Astrocyte (in vitro differentiated cells and primary cell): ENCODE measurements around the gene GRHL1. TPM values are rescaled to one million over a fixed set of nuclear protein-coding genes. Genes with fewer than 3 reads are reported as not detected.
A peak's percentile ranks its signal among the peaks of the same experiment; 100 is the strongest.
"Not testable (repeated sequence)": the region's sequence is repeated elsewhere in the genome, so short reads cannot be mapped to it uniquely, and the experiment has no call there.

ENCODE experiments used
- DNase-seq: peaks from one replicate; pipeline ENCODE4 v3.0.0-alpha.2; 2010; ENCODE audit warnings: low read depth
- FAIRE-seq: peaks from 2 replicates; lab custom pipeline; 2011; peaks lifted over from hg19 to GRCh38; lab: Jason Lieb, UNC
- H2AFZ ChIP-seq: 2 replicates; pipeline ENCODE4 v1.6.0; 2012; ENCODE audit warnings: low read depth, low read length, inconsistent platforms
- H3K27ac ChIP-seq: 2 replicates; pipeline ENCODE4 v1.5.1; 2011; ENCODE audit warnings: low read depth, low read length, inconsistent platforms
- H3K27me3 ChIP-seq: 2 replicates; pipeline ENCODE4 v1.6.0; 2011; ENCODE audit warnings: low read length, inconsistent platforms; ENCODE audit not compliant: insufficient read depth
- H3K36me3 ChIP-seq: 2 replicates; pipeline ENCODE4 v1.5.1; 2011; ENCODE audit warnings: low read length, inconsistent platforms; ENCODE audit not compliant: insufficient read depth
- H3K4me1 ChIP-seq: 2 replicates; pipeline ENCODE4 v1.5.1; 2011; ENCODE audit warnings: low read length, inconsistent platforms; ENCODE audit not compliant: insufficient read depth
- H3K4me2 ChIP-seq: 2 replicates; pipeline ENCODE4 v1.6.0; 2012; ENCODE audit warnings: low read length, inconsistent platforms
- H3K4me3 ChIP-seq: 2 replicates; pipeline ENCODE4 v1.5.1; 2011; ENCODE audit warnings: low read depth, mild to moderate bottlenecking, low read length, inconsistent platforms; ENCODE audit not compliant: insufficient read depth
- H3K79me2 ChIP-seq: 2 replicates; pipeline ENCODE4 v1.6.0; 2012; ENCODE audit warnings: mild to moderate bottlenecking, low read length, inconsistent platforms; ENCODE audit not compliant: insufficient read depth
- H3K9ac ChIP-seq: 2 replicates; pipeline ENCODE4 v1.6.0; 2012; ENCODE audit warnings: mild to moderate bottlenecking, low read length, inconsistent platforms
- H3K9me3 ChIP-seq: 2 replicates; pipeline ENCODE4 v1.5.1; 2012; ENCODE audit warnings: low read depth, mild to moderate bottlenecking, low read length, inconsistent platforms; ENCODE audit not compliant: insufficient read depth
- H4K20me1 ChIP-seq: 2 replicates; pipeline ENCODE4 v1.6.0; 2012; ENCODE audit warnings: low read length, inconsistent platforms; ENCODE audit not compliant: insufficient read depth
- H3K27ac Mint-ChIP-seq: one replicate; pipeline ENCODE4 v1.8.0; 2021; ENCODE audit warnings: mild to moderate bottlenecking, mixed read lengths; ENCODE audit not compliant: unreplicated experiment
- H3K27me3 Mint-ChIP-seq: one replicate; pipeline ENCODE4 v1.8.0; 2021; ENCODE audit warnings: low read depth, mixed read lengths; ENCODE audit not compliant: unreplicated experiment
- H3K36me3 Mint-ChIP-seq: one replicate; pipeline ENCODE4 v1.8.0; 2021; ENCODE audit warnings: low read depth, mixed read lengths; ENCODE audit not compliant: unreplicated experiment
- H3K4me1 Mint-ChIP-seq: one replicate; pipeline ENCODE4 v1.8.0; 2021; ENCODE audit warnings: low read depth, mixed read lengths; ENCODE audit not compliant: unreplicated experiment
- H3K4me3 Mint-ChIP-seq: one replicate; pipeline ENCODE4 v1.8.0; 2021; ENCODE audit warnings: mild to moderate bottlenecking, moderate library complexity, mixed read lengths; ENCODE audit not compliant: unreplicated experiment
- H3K9me3 Mint-ChIP-seq: one replicate; pipeline ENCODE4 v1.8.0; 2021; ENCODE audit warnings: mild to moderate bottlenecking, mixed read lengths; ENCODE audit not compliant: unreplicated experiment
- CTCF ChIP-seq: IDR thresholded peaks from 2 replicates; pipeline ENCODE4 v1.5.1; 2011; ENCODE audit warnings: low read depth, mild to moderate bottlenecking, inconsistent platforms, low read length, moderate library complexity; ENCODE audit not compliant: insufficient read depth
- EZH2 ChIP-seq: IDR thresholded peaks from 2 replicates; pipeline ENCODE4 v1.6.1; 2012; ENCODE audit warnings: mild to moderate bottlenecking, low read length, inconsistent platforms; ENCODE audit not compliant: insufficient read depth
- total RNA-seq: library from RNA; stranded (reverse); gene quantifications from 2 replicates; pipeline ENCODE4 v1.2.1, GENCODE V29; 2021

The GRHL1 gene
- total RNA-seq, 1 donor from 2014 or later = 4.1 TPM

- FAIRE-seq (no peak), DNase-seq (peak; percentile 30)
- Histone ChIP-seq H3K27ac (no peak overlapping the region), H3K4me1 (peaks cover 2% of the 10 kb centered on the region), H3K4me2 (no peak overlapping the region), H2AFZ (no peak overlapping the region), H3K4me3 (no peak overlapping the region), H3K27me3 (no peaks in the 10 kb centered on the region), H3K9ac (no peak overlapping the region), H3K36me3 (no peaks in the 10 kb centered on the region), H3K79me2 (no peaks in the 10 kb centered on the region), H3K9me3 (no peaks in the 10 kb centered on the region), H4K20me1 (no peaks in the 10 kb centered on the region)
- peak overlapping the region; percentile 75 for H3K27ac Mint-ChIP-seq
- TF ChIP-seq CTCF = no peak
- TF ChIP-seq EZH2 = no peak
- no peaks in the 10 kb centered on the region for H3K27me3 Mint-ChIP-seq
- H3K36me3 Mint-ChIP-seq = no peaks in the 10 kb centered on the region
- peaks cover 15% of the 10 kb centered on the region for H3K4me1 Mint-ChIP-seq
- H3K9me3 Mint-ChIP-seq = no peaks in the 10 kb centered on the region
- H3K4me3 Mint-ChIP-seq = no peak overlapping the region
Observed at GRCh38 chr2:10008809-10009176, 57.3 kb downstream of the GRHL1 start.

GRCh38 chr2:10009271-10009810 is 57.8 kb downstream of the GRHL1 start:
- no peaks in the 10 kb centered on the region for H3K36me3 ChIP-seq
- H2AFZ ChIP-seq = no peak overlapping the region
- H3K4me1 ChIP-seq = peaks cover 2% of the 10 kb centered on the region
- Mint-ChIP-seq H3K27ac (no peak overlapping the region), H3K4me3 (no peak overlapping the region), H3K27me3 (no peaks in the 10 kb centered on the region), H3K36me3 (no peaks in the 10 kb centered on the region), H3K4me1 (peaks cover 15% of the 10 kb centered on the region), H3K9me3 (no peaks in the 10 kb centered on the region)
- H3K27me3 ChIP-seq = no peaks in the 10 kb centered on the region
- H3K9me3 ChIP-seq = no peaks in the 10 kb centered on the region
- no peaks in the 10 kb centered on the region for H4K20me1 ChIP-seq
- H3K9ac ChIP-seq = no peak overlapping the region
- no peaks in the 10 kb centered on the region for H3K79me2 ChIP-seq
- H3K4me2 ChIP-seq = no peak overlapping the region
- TF ChIP-seq CTCF (no peak), EZH2 (no peak)
- H3K27ac ChIP-seq = no peak overlapping the region
- H3K4me3 ChIP-seq = no peak overlapping the region
- no peak for DNase-seq
- no peak for FAIRE-seq

GRCh38 chr2:10009811-10010781 is 58.6 kb downstream of the GRHL1 start:
- Histone ChIP-seq H3K27ac (no peak overlapping the region), H3K9ac (no peak overlapping the region), H3K79me2 (no peaks in the 10 kb centered on the region), H3K4me1 (peaks cover 2% of the 10 kb centered on the region), H3K9me3 (no peaks in the 10 kb centered on the region), H4K20me1 (no peaks in the 10 kb centered on the region), H3K4me2 (no peak overlapping the region), H3K36me3 (no peaks in the 10 kb centered on the region), H3K27me3 (no peaks in the 10 kb centered on the region), H2AFZ (no peak overlapping the region), H3K4me3 (no peak overlapping the region)
- no peak for FAIRE-seq
- Mint-ChIP-seq H3K4me3 (no peak overlapping the region), H3K9me3 (no peaks in the 10 kb centered on the region), H3K27me3 (no peaks in the 10 kb centered on the region), H3K36me3 (no peaks in the 10 kb centered on the region), H3K4me1 (peaks cover 15% of the 10 kb centered on the region), H3K27ac (no peak overlapping the region)
- TF ChIP-seq CTCF (no peak), EZH2 (no peak)
- DNase-seq = peak; percentile 66

- H3K4me3 ChIP-seq, DNase-seq, H3K4me1 ChIP-seq, H4K20me1 ChIP-seq, H3K36me3 Mint-ChIP-seq, H3K4me3 Mint-ChIP-seq, H3K27ac Mint-ChIP-seq, H3K9me3 ChIP-seq, H3K79me2 ChIP-seq, H3K27me3 Mint-ChIP-seq, H3K9ac ChIP-seq, H3K36me3 ChIP-seq, H3K4me2 ChIP-seq, FAIRE-seq, H2AFZ ChIP-seq, H3K27me3 ChIP-seq, H3K27ac ChIP-seq, H3K9me3 Mint-ChIP-seq: not testable (repeated sequence)
- peaks cover 15% of the 10 kb centered on the region for H3K4me1 Mint-ChIP-seq
Observed at GRCh38 chr2:10010861-10011605, 59.5 kb downstream of the GRHL1 start.
